NB4 (cell line): ENCODE measurements around the gene EPB41L1.

Experiments used
- CTCF ChIP-seq: IDR thresholded peaks from one replicate; pipeline ENCODE4 v1.5.1; 2012; ENCODE audit warnings: low read depth, low read length
- POLR2A ChIP-seq: IDR thresholded peaks from 2 replicates; pipeline ENCODE4 v1.6.1; 2011; ENCODE audit warnings: mild to moderate bottlenecking; ENCODE audit not compliant: insufficient read length; ENCODE audit errors: extremely low read depth

- no peak for TF ChIP-seq CTCF
- TF ChIP-seq POLR2A = no peak
These were observed 71.1 kb downstream of the EPB41L1 start for GRCh38 chr20:36225666-36226065.
